Mesodermal cell (in vitro differentiated cells): ENCODE results near the gene NEK6.

Source experiments
- H3K27ac ChIP-seq: 2 replicates; pipeline ENCODE4 v1.7.0; 2013; ENCODE audit warnings: mild to moderate bottlenecking, low read depth, low read length, moderate library complexity; ENCODE audit not compliant: severe bottlenecking
- H3K36me3 ChIP-seq: 2 replicates; pipeline ENCODE4 v1.7.1; 2013; ENCODE audit warnings: mild to moderate bottlenecking, low read length, moderate library complexity; ENCODE audit not compliant: control insufficient read depth, insufficient read depth
- H3K4me1 ChIP-seq: one replicate; pipeline ENCODE4 v1.7.1; 2013; ENCODE audit warnings: mild to moderate bottlenecking, low read length; ENCODE audit not compliant: insufficient read depth, control insufficient read depth, poor library complexity, severe bottlenecking
- H3K4me3 ChIP-seq: 2 replicates; pipeline ENCODE4 v1.7.0; 2013; ENCODE audit warnings: low read length, control low read depth, mild to moderate bottlenecking; ENCODE audit not compliant: insufficient read depth, poor library complexity, severe bottlenecking; ENCODE audit errors: extremely low read depth
- H3K9me3 ChIP-seq: 2 replicates; pipeline ENCODE4 v1.7.1; 2013; ENCODE audit warnings: mild to moderate bottlenecking, low read length, moderate library complexity; ENCODE audit not compliant: control insufficient read depth
- WGBS, 2 experiments: methylation state at CpG; one replicate each; pipeline ENCODE4 v1.1.5; 2013; ENCODE audit warnings: missing lambda C conversion rate in 2 of 2; ENCODE audit not compliant: insufficient coverage in 2 of 2; 5-methylcytosine and 5-hydroxymethylcytosine counted together

NEK6 gene

DNA sequence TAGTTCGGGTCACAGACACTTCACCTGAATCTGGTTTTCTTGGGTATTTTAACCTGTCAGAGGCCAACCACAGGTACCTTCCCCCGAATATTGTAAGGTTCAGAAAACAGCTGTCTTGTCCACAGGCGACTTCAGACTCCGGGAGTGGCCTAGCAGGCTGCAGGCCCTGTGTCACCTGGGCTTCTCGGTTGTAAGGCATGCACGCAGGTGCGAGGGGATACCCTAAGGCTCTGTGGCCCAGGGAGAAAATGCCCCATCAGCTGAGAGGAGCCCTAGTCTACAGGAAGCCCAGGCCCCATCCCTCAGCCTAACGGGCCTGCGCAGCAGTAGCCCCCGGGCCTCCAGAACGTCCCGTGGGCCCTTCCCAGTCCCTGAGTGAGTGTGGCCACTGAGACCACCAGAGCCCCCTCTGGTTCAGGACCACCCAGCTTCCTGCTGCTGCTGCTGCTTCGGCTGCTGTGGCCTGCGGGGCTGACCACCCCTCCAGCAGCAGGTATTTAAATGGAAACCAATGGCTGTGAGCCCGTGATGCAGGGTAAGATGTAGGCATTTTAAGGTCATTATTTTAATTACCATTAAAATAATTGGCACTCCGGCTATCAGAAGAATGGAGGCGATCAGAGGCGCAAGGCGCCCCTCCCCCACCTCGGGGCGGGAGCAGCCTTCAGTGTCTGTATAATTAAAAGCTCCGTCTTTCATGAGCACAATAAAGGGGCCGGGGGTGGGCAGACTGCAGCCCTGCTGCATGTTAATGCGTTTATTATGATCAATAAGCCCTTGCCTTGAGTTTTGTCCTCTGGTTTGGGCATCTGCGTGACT is 92.1 kb downstream of the NEK6 start:
- no peaks in the 10 kb centered on the region for H3K9me3 ChIP-seq
- WGBS, 2 experiments, result 90 to 97% methylated on average over 20 to 21 of the region's 25 CpGs
- H3K4me1 ChIP-seq, result no peaks in the 10 kb centered on the region
- H3K36me3 ChIP-seq, result peaks cover 78% of the 10 kb centered on the region
- no peak overlapping the region for H3K4me3 ChIP-seq
- no peak overlapping the region for H3K27ac ChIP-seq

DNA sequence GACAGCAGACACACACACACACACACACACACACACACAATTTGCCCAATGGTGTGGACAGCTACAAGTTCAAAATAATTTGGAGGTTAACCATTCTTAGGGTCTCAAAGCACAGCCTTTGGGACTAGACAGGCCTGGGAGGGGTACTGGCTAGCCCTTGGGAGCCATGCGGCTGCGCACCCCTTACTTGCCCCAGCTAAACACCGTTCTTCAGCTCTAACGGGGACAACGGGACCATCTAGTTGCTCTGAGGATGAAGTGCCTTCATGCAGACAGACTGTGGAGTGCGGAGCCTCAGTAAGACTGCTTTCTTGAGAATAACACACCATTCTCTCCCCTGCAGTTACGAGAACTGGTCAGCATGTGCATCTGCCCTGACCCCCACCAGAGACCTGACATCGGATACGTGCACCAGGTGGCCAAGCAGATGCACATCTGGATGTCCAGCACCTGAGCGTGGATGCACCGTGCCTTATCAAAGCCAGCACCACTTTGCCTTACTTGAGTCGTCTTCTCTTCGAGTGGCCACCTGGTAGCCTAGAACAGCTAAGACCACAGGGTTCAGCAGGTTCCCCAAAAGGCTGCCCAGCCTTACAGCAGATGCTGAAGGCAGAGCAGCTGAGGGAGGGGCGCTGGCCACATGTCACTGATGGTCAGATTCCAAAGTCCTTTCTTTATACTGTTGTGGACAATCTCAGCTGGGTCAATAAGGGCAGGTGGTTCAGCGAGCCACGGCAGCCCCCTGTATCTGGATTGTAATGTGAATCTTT is 92.9 kb downstream of the NEK6 start:
- Histone ChIP-seq H3K27ac (no peak overlapping the region), H3K36me3 (peaks cover 86% of the 10 kb centered on the region), H3K4me1 (no peaks in the 10 kb centered on the region), H3K9me3 (no peaks in the 10 kb centered on the region), H3K4me3 (no peak overlapping the region)
- WGBS, 2 experiments, result 95 to 98% methylated on average over 16 of the region's 16 CpGs

DNA sequence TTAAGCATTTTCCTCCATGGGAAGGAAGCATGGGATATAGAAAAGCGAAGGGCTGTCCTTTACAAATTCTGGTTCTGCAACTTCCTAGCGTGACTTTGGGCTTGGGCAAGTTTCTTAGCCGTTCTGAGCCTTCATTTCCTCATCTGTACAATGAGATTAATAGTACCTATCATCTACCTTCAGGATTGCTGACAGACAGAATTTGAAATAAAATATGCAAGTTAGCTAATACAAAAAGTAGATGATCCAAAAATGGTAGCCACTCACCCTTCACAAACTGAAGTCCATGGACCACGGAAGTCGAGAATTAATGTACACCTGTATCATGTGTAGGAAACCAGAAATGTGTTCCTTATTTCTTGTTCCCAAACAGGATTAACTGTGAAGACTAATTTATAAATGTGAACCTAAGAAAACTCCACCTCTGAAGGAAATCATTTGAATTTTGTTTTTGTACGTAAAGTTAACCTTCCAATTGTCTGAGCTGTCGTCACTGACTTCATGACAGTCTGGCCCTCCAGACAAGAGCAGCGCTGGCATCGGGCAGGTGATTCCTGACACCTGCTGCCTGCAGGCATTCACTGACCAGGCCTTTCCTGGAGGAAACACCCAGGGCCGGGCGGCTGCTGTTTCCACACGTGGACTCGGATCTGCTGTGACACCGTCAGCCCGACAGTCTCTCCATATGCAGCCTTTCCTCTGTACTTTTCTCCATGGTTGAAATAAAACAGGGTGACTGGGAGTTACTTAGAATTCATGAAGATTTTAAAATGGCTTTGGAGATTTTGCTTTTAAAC is 94.1 kb downstream of the NEK6 start:
- H3K36me3 ChIP-seq, result peaks cover 94% of the 10 kb centered on the region
- H3K9me3 ChIP-seq, result no peaks in the 10 kb centered on the region
- H3K4me3 ChIP-seq, result no peak overlapping the region
- no peaks in the 10 kb centered on the region for H3K4me1 ChIP-seq
- WGBS, 2 experiments, result 95 to 100% methylated on average over 9 to 10 of the region's 15 CpGs
- no peak overlapping the region for H3K27ac ChIP-seq

DNA sequence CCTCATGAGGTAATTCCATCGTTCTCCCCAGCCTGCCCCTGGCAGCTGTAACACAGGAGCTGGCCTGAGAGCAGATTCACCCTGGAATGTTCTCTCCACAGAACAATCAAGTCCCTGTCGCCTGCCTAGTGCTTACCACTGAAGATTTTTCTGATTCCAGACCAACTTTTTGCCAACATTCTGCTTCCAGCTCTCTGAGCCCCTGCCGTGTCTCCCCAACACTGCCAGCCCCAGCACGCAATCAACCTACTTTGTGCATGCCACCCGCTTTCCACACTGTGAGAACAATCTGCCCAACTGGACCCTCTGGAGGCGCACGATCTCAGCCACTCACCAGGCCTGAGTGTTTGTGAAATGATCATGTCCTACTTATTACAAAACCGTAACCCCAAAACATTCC is 94.9 kb downstream of the NEK6 start:
- 94 to 95% methylated on average over 4 to 8 of the region's 8 CpGs for WGBS, 2 experiments
- Histone ChIP-seq H3K27ac (no peak overlapping the region), H3K4me1 (no peaks in the 10 kb centered on the region), H3K9me3 (no peaks in the 10 kb centered on the region), H3K4me3 (no peak overlapping the region), H3K36me3 (peaks cover 96% of the 10 kb centered on the region)

DNA sequence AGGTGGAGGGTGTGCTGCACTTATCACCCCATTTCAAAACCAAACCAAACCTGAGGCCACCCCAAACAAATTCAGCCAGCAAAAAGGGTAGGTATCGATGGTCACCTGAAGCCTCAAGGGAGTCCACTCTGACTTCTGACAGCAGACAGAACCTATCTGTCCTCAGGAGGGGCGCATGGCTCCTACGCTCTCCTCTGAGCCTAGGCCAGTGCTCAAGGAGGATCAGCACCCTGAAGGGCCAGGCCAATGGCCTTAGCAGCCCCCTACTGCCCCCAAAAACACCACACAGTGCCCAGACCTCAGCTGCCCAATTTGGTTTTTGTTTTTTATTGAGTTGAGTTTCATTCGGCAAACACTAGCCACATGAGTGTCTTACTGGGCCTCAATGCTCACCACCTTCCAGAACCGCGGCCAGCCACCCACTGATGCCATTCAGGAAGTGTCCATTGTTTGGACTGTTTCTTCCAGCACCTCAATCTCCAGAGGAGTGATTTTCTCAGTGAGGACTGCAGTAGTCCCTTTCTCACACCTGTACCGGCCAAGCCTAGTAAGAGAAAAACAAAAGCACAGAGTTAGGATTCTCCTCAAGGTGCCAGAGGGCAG is 95.5 kb downstream of the NEK6 start:
- Histone ChIP-seq H3K4me1 (no peaks in the 10 kb centered on the region), H3K27ac (no peak overlapping the region), H3K9me3 (no peaks in the 10 kb centered on the region), H3K36me3 (peaks cover 95% of the 10 kb centered on the region), H3K4me3 (no peak overlapping the region)
- 97% methylated on average over 7 of the region's 7 CpGs for WGBS, 2 experiments

- no peaks in the 10 kb centered on the region for H3K4me1 ChIP-seq
- 83 to 92% methylated on average over 2 to 3 of the region's 4 CpGs for WGBS, 2 experiments
- H3K36me3 ChIP-seq, result peaks cover 89% of the 10 kb centered on the region
- no peaks in the 10 kb centered on the region for H3K9me3 ChIP-seq
- H3K27ac ChIP-seq, result no peak overlapping the region
- H3K4me3 ChIP-seq, result no peak overlapping the region
These were observed 96.1 kb downstream of the NEK6 start for GRCh38 chr9:124353811-124354274.

- H3K27ac ChIP-seq, result no peak overlapping the region
- no peaks in the 10 kb centered on the region for H3K9me3 ChIP-seq
- H3K4me3 ChIP-seq, result no peak overlapping the region
- H3K36me3 ChIP-seq, result peaks cover 83% of the 10 kb centered on the region
- 93% methylated on average over 15 of the region's 17 CpGs for WGBS, 2 experiments
- no peaks in the 10 kb centered on the region for H3K4me1 ChIP-seq
These were observed 96.7 kb downstream of the NEK6 start for GRCh38 chr9:124354346-124355038.

DNA sequence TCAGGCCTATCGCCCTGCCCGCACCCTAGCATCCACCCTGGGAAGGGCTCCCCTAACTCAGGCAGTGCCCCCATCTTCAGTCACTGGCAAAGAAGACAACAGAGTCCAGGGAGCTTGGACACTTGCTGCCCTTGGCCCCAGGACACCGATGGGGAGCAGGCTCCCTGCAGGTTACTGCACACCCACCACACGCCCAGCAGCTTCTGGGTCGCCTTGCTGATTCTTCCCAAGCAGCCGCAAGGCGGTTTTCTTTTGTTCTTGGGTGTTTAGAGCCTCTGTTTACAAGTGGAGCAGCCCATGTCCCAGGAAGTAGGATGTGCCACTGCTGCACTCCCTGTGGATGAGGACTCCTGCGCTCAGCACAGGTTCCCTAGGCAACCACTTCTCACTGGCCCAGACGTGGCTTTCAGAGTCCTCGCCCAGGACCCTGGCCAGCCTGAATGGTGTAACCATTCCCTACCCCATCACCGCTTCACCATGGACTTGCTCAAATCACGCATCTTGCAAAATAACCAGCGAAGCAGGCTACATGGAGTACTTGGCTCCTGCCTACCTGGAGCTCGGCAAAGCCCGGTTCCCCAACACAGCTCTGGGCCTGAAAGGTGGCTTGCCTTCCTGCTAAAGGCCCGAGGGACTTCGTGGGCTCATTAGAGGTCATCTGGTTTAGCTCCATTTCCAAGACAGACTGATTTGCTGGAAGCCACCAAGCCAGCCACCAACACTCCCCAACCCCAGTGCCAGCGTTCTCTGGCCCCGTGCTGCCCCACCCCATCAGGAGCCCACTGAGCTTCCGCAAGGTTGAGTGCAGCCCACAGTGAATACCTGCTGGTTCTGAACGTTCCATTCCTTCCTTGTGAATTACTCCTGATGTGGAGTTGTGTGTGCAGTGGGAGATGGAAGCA is 97.5 kb downstream of the NEK6 start:
- Histone ChIP-seq H3K4me1 (no peaks in the 10 kb centered on the region), H3K27ac (no peak overlapping the region), H3K4me3 (no peak overlapping the region), H3K36me3 (peaks cover 76% of the 10 kb centered on the region), H3K9me3 (no peaks in the 10 kb centered on the region)
- WGBS, 2 experiments, result 97% methylated on average over 17 to 21 of the region's 21 CpGs

GRCh38 chr9:124355941-124356744 is 98.4 kb downstream of the NEK6 start:
- Histone ChIP-seq H3K36me3 (peaks cover 76% of the 10 kb centered on the region), H3K4me1 (no peaks in the 10 kb centered on the region), H3K27ac (no peak overlapping the region), H3K4me3 (no peak overlapping the region), H3K9me3 (no peaks in the 10 kb centered on the region)
- 88 to 94% methylated on average over 14 of the region's 15 CpGs for WGBS, 2 experiments
